ENCODE data around the gene CPN1.
"Not testable (repeated sequence)": the region's sequence is repeated elsewhere in the genome, so short reads cannot be mapped to it uniquely, and the experiment has no call there.

Gene CPN1

GRCh38 chr10:100014071-100014762 lies 67.5 kb downstream of the CPN1 start:
- Histone ChIP-seq H3K79me2 (ENCODE audit: insufficient read depth, low read length) (peaks cover 2% of the 10 kb centered on the region), H3K4me2 (ENCODE audit: low read depth, low read length, poor library complexity, severe bottlenecking) (no peak overlapping the region), H3K4me3 (ENCODE audit: low read length, poor library complexity, severe bottlenecking) (no peak overlapping the region), H2AFZ (ENCODE audit: low read length) (no peak overlapping the region), H3K9me2 (replicated peaks; ENCODE audit: low read depth, low read length) (no peaks in the 10 kb centered on the region), H3F3A (ENCODE audit: low read depth) (no peaks in the 10 kb centered on the region), H3K9ac (ENCODE audit: low read depth, low read length, poor library complexity, severe bottlenecking) (no peak overlapping the region), H3K36me3 (ENCODE audit: insufficient read depth, low read length) (no peaks in the 10 kb centered on the region), H3K4me1 (ENCODE audit: insufficient read depth, low read length, poor library complexity, severe bottlenecking) (peaks cover 5% of the 10 kb centered on the region), H3K9me3 (ENCODE audit: insufficient read depth, low read depth, low read length) (no peaks in the 10 kb centered on the region), H4K20me1 (ENCODE audit: insufficient read depth, low read length, poor library complexity, severe bottlenecking) (no peaks in the 10 kb centered on the region), H3K27me3 (ENCODE audit: insufficient read depth, low read length, poor library complexity, severe bottlenecking) (no peaks in the 10 kb centered on the region)
- TF ChIP-seq CTCF (conservative IDR thresholded peaks at IDR 0.05; ENCODE audit: low read length) (no peak), EZH2phosphoT487 (IDR thresholded peaks at IDR 0.05; ENCODE audit: borderline replicate concordance) (no peak)

- Histone ChIP-seq H4K20me1 (ENCODE audit: insufficient read depth, low read length, poor library complexity, severe bottlenecking) (no peaks in the 10 kb centered on the region), H3K4me3 (ENCODE audit: low read length, poor library complexity, severe bottlenecking) (no peak overlapping the region), H3K9me3 (ENCODE audit: insufficient read depth, low read depth, low read length) (no peaks in the 10 kb centered on the region), H3K9ac (ENCODE audit: low read depth, low read length, poor library complexity, severe bottlenecking) (no peak overlapping the region), H2AFZ (ENCODE audit: low read length) (no peak overlapping the region), H3K36me3 (ENCODE audit: insufficient read depth, low read length) (no peaks in the 10 kb centered on the region), H3K9me2 (replicated peaks; ENCODE audit: low read depth, low read length) (no peaks in the 10 kb centered on the region), H3K79me2 (ENCODE audit: insufficient read depth, low read length) (peaks cover 8% of the 10 kb centered on the region), H3F3A (ENCODE audit: low read depth) (no peaks in the 10 kb centered on the region), H3K4me2 (ENCODE audit: low read depth, low read length, poor library complexity, severe bottlenecking) (no peak overlapping the region), H3K27me3 (ENCODE audit: insufficient read depth, low read length, poor library complexity, severe bottlenecking) (no peaks in the 10 kb centered on the region), H3K4me1 (ENCODE audit: insufficient read depth, low read length, poor library complexity, severe bottlenecking) (peaks cover 11% of the 10 kb centered on the region)
- TF ChIP-seq CTCF (conservative IDR thresholded peaks at IDR 0.05; ENCODE audit: low read length): no peak
- TF ChIP-seq EZH2phosphoT487 (IDR thresholded peaks at IDR 0.05; ENCODE audit: borderline replicate concordance): no peak
Observed at GRCh38 chr10:100013621-100014020, 68.0 kb downstream of the CPN1 start.

- not testable (repeated sequence) for H3K9me2 ChIP-seq (replicated peaks; ENCODE audit: low read depth, low read length)
- peaks cover 25% of the 10 kb centered on the region for H3K4me1 ChIP-seq (ENCODE audit: insufficient read depth, low read length, poor library complexity, severe bottlenecking)
Observed at GRCh38 chr10:100011906-100012305, 69.8 kb downstream of the CPN1 start.

More at GRCh38 chr10:100011906-100012305, 69.8 kb downstream of the CPN1 start:
- not testable (repeated sequence) for H3K27me3 ChIP-seq (ENCODE audit: insufficient read depth, low read length, poor library complexity, severe bottlenecking); H3K4me3 ChIP-seq (ENCODE audit: low read length, poor library complexity, severe bottlenecking); H3K36me3 ChIP-seq (ENCODE audit: insufficient read depth, low read length); H3K9me3 ChIP-seq (ENCODE audit: insufficient read depth, low read depth, low read length); H4K20me1 ChIP-seq (ENCODE audit: insufficient read depth, low read length, poor library complexity, severe bottlenecking); H3F3A ChIP-seq (ENCODE audit: low read depth); H3K4me2 ChIP-seq (ENCODE audit: low read depth, low read length, poor library complexity, severe bottlenecking); H3K9ac ChIP-seq (ENCODE audit: low read depth, low read length, poor library complexity, severe bottlenecking); H2AFZ ChIP-seq (ENCODE audit: low read length)
- H3K79me2 ChIP-seq (ENCODE audit: insufficient read depth, low read length): peaks cover 24% of the 10 kb centered on the region
